SU-DHL-6 (cell line): Measurements from ENCODE around the gene SP8.

Source experiments
- CTCF ChIP-seq: fragments of 200-600 bp; sonication (generic); IDR thresholded peaks from one replicate; pipeline ENCODE4 v1.5.1; 2017; ENCODE audit warnings: antibody characterized with exemption, mild to moderate bottlenecking, low read length, moderate library complexity; ENCODE audit not compliant: insufficient read depth, poor library complexity, severe bottlenecking
- EZH2phosphoT487 ChIP-seq: fragments of 200-600 bp; sonication (generic), shearing (Covaris generic); conservative IDR thresholded peaks from 2 replicates; pipeline ENCODE4 v1.6.1; 2018; ENCODE audit warnings: mild to moderate bottlenecking, antibody characterized with exemption, low read length, moderate library complexity, mixed read lengths

- TF ChIP-seq CTCF (no peak), EZH2phosphoT487 (no peak)
Observed at GRCh38 chr7:20786421-20786778, 286 bp downstream of the SP8 start.
